H9 (cell line): Measurements from ENCODE around the gene EHD3. TPM values are rescaled to one million over a fixed set of nuclear protein-coding genes. Genes with fewer than 3 reads are reported as not detected.

Experiments used
- DNase-seq: peaks from one replicate; pipeline ENCODE4 v3.0.0-alpha.2; 2017
- H2AFZ ChIP-seq: one replicate; pipeline ENCODE4 v1.6.1; 2013; ENCODE audit warnings: mild to moderate bottlenecking, low read length, control low read depth, moderate library complexity
- H2AK5ac ChIP-seq: 2 replicates; pipeline ENCODE4 v1.6.1; 2013; ENCODE audit warnings: low read length, control low read depth, mixed read lengths; ENCODE audit not compliant: insufficient read length
- H2BK120ac ChIP-seq: one replicate; pipeline ENCODE4 v1.6.1; 2013; ENCODE audit warnings: low read depth, mild to moderate bottlenecking, low read length, control low read depth, inconsistent platforms; ENCODE audit not compliant: poor library complexity, severe bottlenecking
- H2BK12ac ChIP-seq: 2 replicates; pipeline ENCODE4 v1.6.1; 2013; ENCODE audit warnings: low read length, control low read depth, mixed read lengths, low read depth; ENCODE audit not compliant: insufficient read length
- H2BK15ac ChIP-seq: 2 replicates; pipeline ENCODE4 v1.6.1; 2013; ENCODE audit warnings: low read depth, low read length, control low read depth
- H2BK20ac ChIP-seq: one replicate; pipeline ENCODE4 v1.6.1; 2013; ENCODE audit warnings: low read depth, mild to moderate bottlenecking, low read length, control low read depth, inconsistent platforms; ENCODE audit not compliant: poor library complexity, severe bottlenecking
- H2BK5ac ChIP-seq: 2 replicates; pipeline ENCODE4 v1.6.1; 2013; ENCODE audit warnings: low read length, control low read depth, mixed read lengths; ENCODE audit not compliant: insufficient read length
- H3K14ac ChIP-seq: 2 replicates; pipeline ENCODE4 v1.6.1; 2013; ENCODE audit warnings: low read length, control low read depth; ENCODE audit not compliant: insufficient read depth
- H3K18ac ChIP-seq: 2 replicates; pipeline ENCODE4 v1.6.1; 2013; ENCODE audit warnings: low read depth, mild to moderate bottlenecking, mixed read lengths, low read length, control low read depth; ENCODE audit not compliant: insufficient read length
- H3K23ac ChIP-seq: 2 replicates; pipeline ENCODE4 v1.6.1; 2013; ENCODE audit warnings: low read length, control low read depth, mixed read lengths, low read depth; ENCODE audit not compliant: insufficient read length
- H3K23me2 ChIP-seq: 2 replicates; pipeline ENCODE4 v1.6.1; 2013; ENCODE audit warnings: low read depth, mild to moderate bottlenecking, mixed read lengths, low read length, control low read depth; ENCODE audit not compliant: insufficient read length, poor library complexity, severe bottlenecking
- H3K27ac ChIP-seq: 2 replicates; pipeline ENCODE4 v1.5.1; 2013; ENCODE audit warnings: low read length, control low read depth, mixed read lengths, low read depth; ENCODE audit not compliant: insufficient read length
- H3K27me3 ChIP-seq: 2 replicates; pipeline ENCODE4 v1.6.1; 2013; ENCODE audit warnings: low read length, control low read depth, inconsistent platforms; ENCODE audit not compliant: insufficient read depth
- H3K4ac ChIP-seq: 2 replicates; pipeline ENCODE4 v1.6.1; 2013; ENCODE audit warnings: low read depth, mild to moderate bottlenecking, control low read depth, inconsistent platforms, low read length, moderate library complexity
- H3K4me1 ChIP-seq: 2 replicates; pipeline ENCODE4 v1.6.1; 2013; ENCODE audit warnings: low read length, control low read depth, inconsistent platforms; ENCODE audit not compliant: insufficient read depth
- H3K4me2 ChIP-seq: 2 replicates; pipeline ENCODE4 v1.6.1; 2013; ENCODE audit warnings: low read length, control low read depth, mixed read lengths; ENCODE audit not compliant: insufficient read length, insufficient read depth
- H3K56ac ChIP-seq: 2 replicates; pipeline ENCODE4 v1.6.1; 2013; ENCODE audit warnings: low read depth, mild to moderate bottlenecking, mixed read lengths, low read length, control low read depth; ENCODE audit not compliant: insufficient read length
- H3K79me1 ChIP-seq: 2 replicates; pipeline ENCODE4 v1.6.1; 2013; ENCODE audit warnings: low read depth, mild to moderate bottlenecking, moderate library complexity, low read length, control low read depth, inconsistent platforms; ENCODE audit not compliant: insufficient read depth, poor library complexity, severe bottlenecking
- H3K79me2 ChIP-seq: 2 replicates; pipeline ENCODE4 v1.6.1; 2013; ENCODE audit warnings: low read length, control low read depth, inconsistent platforms; ENCODE audit not compliant: insufficient read depth
- H3K9ac ChIP-seq: 2 replicates; pipeline ENCODE4 v1.6.1; 2013; ENCODE audit warnings: low read length, control low read depth, mixed read lengths; ENCODE audit not compliant: insufficient read length; ENCODE audit errors: extremely low read depth
- H3K9me3 ChIP-seq: one replicate; pipeline ENCODE4 v1.6.1; 2013; ENCODE audit warnings: low read depth, low read length, inconsistent platforms; ENCODE audit not compliant: control insufficient read depth
- H3T11ph ChIP-seq: one replicate; pipeline ENCODE4 v1.6.1; 2013; ENCODE audit warnings: mild to moderate bottlenecking, low read length, control low read depth, inconsistent platforms
- H4K20me1 ChIP-seq: one replicate; pipeline ENCODE4 v1.6.1; 2013; ENCODE audit not compliant: control insufficient read depth, insufficient read length, insufficient read depth
- H4K5ac ChIP-seq: 2 replicates; pipeline ENCODE4 v1.6.1; 2013; ENCODE audit warnings: low read depth, mild to moderate bottlenecking, mixed read lengths, low read length, control low read depth; ENCODE audit not compliant: insufficient read length
- H4K8ac ChIP-seq: replicated peaks from 2 replicates; pipeline ENCODE4 v1.6.1; 2013; ENCODE audit warnings: low read length, control low read depth, mixed read lengths, low read depth; ENCODE audit not compliant: insufficient read length
- H4K91ac ChIP-seq: 2 replicates; pipeline ENCODE4 v1.6.1; 2013; ENCODE audit warnings: low read depth, mild to moderate bottlenecking, moderate library complexity, mixed read lengths, low read length, control low read depth; ENCODE audit not compliant: insufficient read length
- H3K27ac Mint-ChIP-seq, 3 experiments: 2 replicates in 2 of 3; 3 replicates in 1 of 3; pipeline ENCODE4 v1.8.0; 2020 to 2021; ENCODE audit warnings: mixed read lengths in 3 of 3, mild to moderate bottlenecking in 1 of 3, moderate library complexity in 1 of 3
- H3K27me3 Mint-ChIP-seq: 2 replicates; pipeline ENCODE4 v1.8.0; 2021; ENCODE audit warnings: low read depth, mild to moderate bottlenecking, moderate library complexity, mixed read lengths
- H3K36me3 Mint-ChIP-seq, 3 experiments: 2 replicates in 2 of 3; 3 replicates in 1 of 3; pipeline ENCODE4 v1.8.0; 2020 to 2021; ENCODE audit warnings: low read depth in 3 of 3, mixed read lengths in 3 of 3; ENCODE audit not compliant: insufficient read depth in 1 of 3
- H3K4me1 Mint-ChIP-seq, 2 experiments: 2 replicates each; pipeline ENCODE4 v1.8.0; 2020; ENCODE audit warnings: mixed read lengths in 2 of 2
- H3K4me3 Mint-ChIP-seq, 2 experiments: 2 replicates in 1 of 2; 3 replicates in 1 of 2; pipeline ENCODE4 v1.8.0; 2020 to 2021; ENCODE audit warnings: mild to moderate bottlenecking in 2 of 2, mixed read lengths in 2 of 2, moderate library complexity in 1 of 2
- H3K9me3 Mint-ChIP-seq, 2 experiments: 2 replicates in 1 of 2; 3 replicates in 1 of 2; pipeline ENCODE4 v1.8.0; 2020; ENCODE audit warnings: mild to moderate bottlenecking in 2 of 2, mixed read lengths in 2 of 2, moderate library complexity in 1 of 2
- CTCF ChIP-seq: fragments of 200-600 bp; sonication (generic); conservative IDR thresholded peaks from 3 replicates; pipeline ENCODE4 v1.8.0; 2021; ENCODE audit warnings: antibody characterized with exemption, mild to moderate bottlenecking
- WGBS: extraction: QIAGEN DNeasy Blood & Tissue Kit; methylation state at CpG from one replicate; pipeline ENCODE4 v1.1.7; 2013; ENCODE audit warnings: missing lambda C conversion rate, low lambda C conversion rate, mixed read lengths; ENCODE audit not compliant: insufficient read length; ENCODE audit errors: extremely low coverage; 5-methylcytosine and 5-hydroxymethylcytosine counted together
- total RNA-seq: library from RNA; stranded (reverse); gene quantifications from 2 replicates; pipeline ENCODE4 v1.2.1, GENCODE V29; 2021

Gene EHD3
- total RNA-seq, 1 experiment from 2014 or later = 8.3 TPM

- H3K36me3 Mint-ChIP-seq = peaks cover 0 to 1% (median 0%) of the 10 kb centered on the region in 3 experiments; a peak in 2 of 7 replicates
- peak overlapping the region; percentile 88 for H3K4me2 ChIP-seq
Measured at GRCh38 chr2:31234683-31235503, 941 bp downstream of the EHD3 start.

More at GRCh38 chr2:31234683-31235503, 941 bp downstream of the EHD3 start:
- Histone ChIP-seq H2AK5ac (no peak overlapping the region), H2BK12ac (no peak overlapping the region), H3K79me2 (no peaks in the 10 kb centered on the region), H4K20me1 (peaks cover 3% of the 10 kb centered on the region), H4K91ac (no peak overlapping the region), H2BK120ac (no peak overlapping the region), H3K23me2 (peaks cover 5% of the 10 kb centered on the region), H3K4ac (no peak overlapping the region), H3K4me1 (0 out of 2 replicates have a peak, but pooled peaks cover 3% of the 10 kb centered on the region), H3K79me1 (no peaks in the 10 kb centered on the region), H3K9ac (no peak overlapping the region), H3K56ac (no peak overlapping the region), H2BK20ac (no peak overlapping the region), H2AFZ (no peak overlapping the region), H3K23ac (no peak overlapping the region), H3K27me3 (peaks cover 4% of the 10 kb centered on the region; the same call in 1 of the 2 replicates), H3K9me3 (no peaks in the 10 kb centered on the region), H3T11ph (no peak overlapping the region), H4K8ac (no peak overlapping the region), H3K14ac (peak overlapping the region; percentile 73), H2BK15ac (no peak overlapping the region), H4K5ac (no peak overlapping the region), H2BK5ac (no peak overlapping the region), H3K18ac (no peak overlapping the region), H3K27ac (no peak overlapping the region)
- no peak overlapping the region for H3K27ac Mint-ChIP-seq
- H3K4me3 Mint-ChIP-seq = peak overlapping the region; percentile 71 to 80
- peaks cover 14% of the 10 kb centered on the region for H3K27me3 Mint-ChIP-seq
- peak; percentile 26 for DNase-seq
- peaks cover 19 to 25% of the 10 kb centered on the region in 2 experiments for H3K4me1 Mint-ChIP-seq
- H3K9me3 Mint-ChIP-seq = no peaks in the 10 kb centered on the region
- TF ChIP-seq CTCF = no peak
- WGBS = no CpG with 5 or more reads among the region's 17 CpGs
